ENCODE measurements around the gene ARHGAP10. TPM values are rescaled to one million over a fixed set of nuclear protein-coding genes. Genes with fewer than 3 reads are reported as not detected.

ARHGAP10 gene
- total RNA-seq, 6 experiments from 2014 or later: 5.5 to 13.3 (median 10.4) TPM

DNA sequence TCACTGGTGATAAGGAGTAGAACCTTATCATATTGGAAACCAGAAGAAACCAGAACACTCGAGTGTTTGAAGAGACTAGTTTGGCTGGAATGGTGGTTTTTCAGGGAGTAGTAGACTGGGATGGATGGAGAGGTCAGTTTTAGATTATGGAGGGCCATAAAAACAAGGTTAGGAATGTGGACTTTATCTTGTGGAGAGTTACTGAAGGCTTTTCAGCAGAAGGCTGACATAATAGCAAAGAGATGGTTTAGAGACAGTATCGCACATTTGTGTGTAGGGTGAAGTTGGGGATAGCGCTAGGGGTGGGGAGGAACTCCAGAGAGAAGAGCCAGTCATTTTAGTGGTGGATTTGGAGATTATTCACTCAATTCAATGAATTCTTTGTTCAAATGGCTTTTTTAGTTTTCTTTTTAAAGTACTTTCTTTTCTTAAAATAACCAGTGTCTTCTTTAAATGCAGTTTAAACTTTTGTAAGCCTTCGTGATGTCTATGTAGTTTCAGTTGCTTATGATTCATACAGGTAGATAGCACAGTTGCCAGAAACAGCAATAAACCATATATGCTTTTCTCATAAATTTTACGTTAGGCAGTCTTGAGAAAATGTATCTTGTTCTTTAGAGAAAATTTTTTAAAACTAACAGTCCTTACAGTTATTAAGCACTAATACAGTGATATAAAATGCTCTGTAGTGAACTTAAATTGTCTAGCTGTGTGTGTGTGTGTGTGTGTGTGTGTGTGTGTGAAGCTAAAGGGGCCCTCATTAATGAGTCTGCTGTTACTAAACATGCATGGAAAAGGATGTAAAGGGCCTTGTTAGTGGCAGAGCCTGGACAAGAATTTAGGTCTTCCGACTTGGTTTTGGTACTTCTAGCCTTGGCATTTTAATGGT is 3.8 kb downstream of the ARHGAP10 start:
- no peaks in the 10 kb centered on the region for H3K9me3 ChIP-seq
- WGBS (ENCODE audit: insufficient coverage, low coverage, low lambda C conversion rate, missing lambda C conversion rate): 81% methylated on average over 6 of the region's 6 CpGs
- intact Hi-C loops (cut with DNase I): no loop called here
- H3K4me1 ChIP-seq: peaks cover 0 to 14% (median 0%) of the 10 kb centered on the region in 4 donors
- TF ChIP-seq, protein P1, sequence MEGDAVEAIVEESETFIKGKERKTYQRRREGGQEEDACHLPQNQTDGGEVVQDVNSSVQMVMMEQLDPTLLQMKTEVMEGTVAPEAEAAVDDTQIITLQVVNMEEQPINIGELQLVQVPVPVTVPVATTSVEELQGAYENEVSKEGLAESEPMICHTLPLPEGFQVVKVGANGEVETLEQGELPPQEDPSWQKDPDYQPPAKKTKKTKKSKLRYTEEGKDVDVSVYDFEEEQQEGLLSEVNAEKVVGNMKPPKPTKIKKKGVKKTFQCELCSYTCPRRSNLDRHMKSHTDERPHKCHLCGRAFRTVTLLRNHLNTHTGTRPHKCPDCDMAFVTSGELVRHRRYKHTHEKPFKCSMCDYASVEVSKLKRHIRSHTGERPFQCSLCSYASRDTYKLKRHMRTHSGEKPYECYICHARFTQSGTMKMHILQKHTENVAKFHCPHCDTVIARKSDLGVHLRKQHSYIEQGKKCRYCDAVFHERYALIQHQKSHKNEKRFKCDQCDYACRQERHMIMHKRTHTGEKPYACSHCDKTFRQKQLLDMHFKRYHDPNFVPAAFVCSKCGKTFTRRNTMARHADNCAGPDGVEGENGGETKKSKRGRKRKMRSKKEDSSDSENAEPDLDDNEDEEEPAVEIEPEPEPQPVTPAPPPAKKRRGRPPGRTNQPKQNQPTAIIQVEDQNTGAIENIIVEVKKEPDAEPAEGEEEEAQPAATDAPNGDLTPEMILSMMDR (IDR thresholded peaks at IDR 0.05): no peak
- no peak for TF ChIP-seq POLR2A (IDR thresholded peaks at IDR 0.05)
- DNase-seq (no peak), ATAC-seq (no peak)
- no peaks in the 10 kb centered on the region for H3K27me3 ChIP-seq
- no peak overlapping the region for H3K27ac ChIP-seq
- H3K4me3 ChIP-seq: no peak overlapping the region
- H3K36me3 ChIP-seq: no peaks in the 10 kb centered on the region

DNA sequence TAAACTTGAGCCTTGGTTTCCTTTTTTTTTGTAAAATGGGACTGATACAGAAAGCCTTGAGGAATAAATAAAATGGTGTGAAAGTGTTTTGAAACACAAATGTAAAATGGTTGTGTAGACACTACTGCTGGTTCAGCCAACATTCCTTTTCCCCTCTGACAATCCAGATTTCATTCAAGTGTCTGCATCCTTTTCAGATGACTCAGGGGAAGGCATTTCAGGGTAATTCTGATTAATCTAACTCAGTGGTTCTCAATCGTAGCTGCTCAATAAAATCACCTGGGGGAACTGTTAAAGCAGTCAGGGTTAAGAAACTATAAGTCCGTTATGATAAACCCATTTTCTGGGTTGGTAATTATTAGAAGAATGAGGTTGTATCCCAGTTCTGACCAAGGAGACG is 4.6 kb downstream of the ARHGAP10 start:
- intact Hi-C loops (cut with DNase I): no loop called here
- Histone ChIP-seq H3K27ac (no peak overlapping the region), H3K4me3 (no peak overlapping the region), H3K4me1 (peaks cover 0 to 14% (median 0%) of the 10 kb centered on the region in 4 donors), H3K27me3 (no peaks in the 10 kb centered on the region), H3K36me3 (no peaks in the 10 kb centered on the region), H3K9me3 (no peaks in the 10 kb centered on the region)
- DNase-seq (no peak), ATAC-seq (no peak)
- no peak for TF ChIP-seq POLR2A (IDR thresholded peaks at IDR 0.05)
- TF ChIP-seq, protein P1 (IDR thresholded peaks at IDR 0.05): no peak
- WGBS (ENCODE audit: insufficient coverage, low coverage, low lambda C conversion rate, missing lambda C conversion rate): 65% methylated on average over 3 of the region's 3 CpGs

DNA sequence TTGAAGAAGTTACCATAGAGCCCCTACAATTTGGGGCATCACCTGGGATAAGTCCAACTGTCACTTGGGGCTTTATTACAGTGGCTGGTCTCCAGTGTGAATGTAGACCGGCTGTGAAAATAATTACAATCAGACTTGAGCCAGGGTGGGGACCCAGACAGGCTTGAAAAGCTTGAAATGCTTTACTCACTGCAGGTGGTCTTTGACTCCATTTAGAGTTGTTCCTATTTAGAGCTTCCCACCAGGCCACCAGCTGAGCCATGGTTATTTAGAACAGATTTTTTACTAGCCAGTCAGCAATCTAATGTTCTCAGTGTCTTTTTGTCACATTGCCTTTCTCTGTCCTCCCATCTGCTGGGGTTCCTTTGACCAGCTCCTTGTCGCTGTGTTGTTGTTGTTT is 5.7 kb downstream of the ARHGAP10 start:
- H3K36me3 ChIP-seq: no peaks in the 10 kb centered on the region
- no peaks in the 10 kb centered on the region for H3K27me3 ChIP-seq
- DNase-seq (no peak), ATAC-seq (no peak)
- intact Hi-C loops (cut with DNase I): no loop called here
- H3K27ac ChIP-seq: no peak overlapping the region
- H3K9me3 ChIP-seq: no peaks in the 10 kb centered on the region
- no peak overlapping the region for H3K4me3 ChIP-seq
- peaks cover 0 to 14% (median 0%) of the 10 kb centered on the region in 4 donors for H3K4me1 ChIP-seq
- WGBS (ENCODE audit: insufficient coverage, low coverage, low lambda C conversion rate, missing lambda C conversion rate): 100% methylated on average over 2 of the region's 2 CpGs
- TF ChIP-seq POLR2A (IDR thresholded peaks at IDR 0.05): no peak
- TF ChIP-seq, protein P1 (IDR thresholded peaks at IDR 0.05): no peak

DNA sequence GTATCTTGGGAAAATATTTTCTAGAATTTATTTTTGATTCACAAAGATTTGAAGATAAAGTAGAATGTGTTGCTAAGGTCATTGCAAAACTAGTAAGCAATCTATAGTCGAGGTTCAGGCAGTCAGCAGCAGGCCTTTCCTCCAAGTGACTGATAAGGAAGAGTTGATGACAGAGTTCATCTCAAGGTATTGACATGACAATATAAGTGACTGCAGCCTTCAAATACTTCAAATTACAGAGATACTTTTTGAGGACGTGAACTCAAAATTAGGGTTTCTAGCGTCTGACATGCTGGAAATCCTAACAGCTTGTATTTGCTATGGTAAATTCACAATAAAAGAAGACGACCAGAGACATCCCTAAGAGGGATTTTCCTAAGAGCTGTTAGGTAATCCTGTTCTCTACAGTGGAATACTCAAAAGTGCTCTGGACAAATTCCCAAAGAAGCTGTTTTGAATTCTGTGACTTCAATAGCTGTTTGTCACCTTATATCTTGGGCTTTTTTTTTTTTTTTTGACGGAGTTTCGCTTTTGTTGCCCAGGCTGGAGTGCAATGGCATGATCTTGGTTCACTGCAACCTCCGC is 7.4 kb downstream of the ARHGAP10 start:
- H3K36me3 ChIP-seq: no peaks in the 10 kb centered on the region
- intact Hi-C loops (cut with DNase I): no loop called here
- H3K27ac ChIP-seq: no peak overlapping the region
- WGBS (ENCODE audit: insufficient coverage, low coverage, low lambda C conversion rate, missing lambda C conversion rate): 82% methylated on average over 7 of the region's 7 CpGs
- no peak for ATAC-seq
- no peaks in the 10 kb centered on the region for H3K4me1 ChIP-seq
- TF ChIP-seq, protein P1 (IDR thresholded peaks at IDR 0.05): no peak
- no peak for TF ChIP-seq POLR2A (IDR thresholded peaks at IDR 0.05)
- H3K27me3 ChIP-seq: no peaks in the 10 kb centered on the region
- DNase-seq: no peak
- H3K9me3 ChIP-seq: no peaks in the 10 kb centered on the region
- no peak overlapping the region for H3K4me3 ChIP-seq

All from right lobe of liver (tissue), 6 donors.